Ishikawa (cell line): ENCODE data around the gene SERAC1.

ENCODE experiments used
- CEBPB ChIP-seq: IDR thresholded peaks from 2 replicates; pipeline ENCODE4 v1.6.1; 2012
- CREB1 ChIP-seq: IDR thresholded peaks from 2 replicates; pipeline ENCODE4 v1.6.1; 2012; ENCODE audit warnings: low read depth
- EGR1 ChIP-seq: IDR thresholded peaks from 2 replicates; pipeline ENCODE4 v1.6.1; 2012
- EP300 ChIP-seq: IDR thresholded peaks from 2 replicates; pipeline ENCODE4 v1.6.1; 2012; ENCODE audit warnings: borderline replicate concordance
- FOXM1 ChIP-seq: IDR thresholded peaks from 2 replicates; pipeline ENCODE4 v1.6.1; 2012; ENCODE audit warnings: low read depth, borderline replicate concordance
- NFIC ChIP-seq: IDR thresholded peaks from 2 replicates; pipeline ENCODE4 v1.6.1; 2012
- RAD21 ChIP-seq: IDR thresholded peaks from 2 replicates; pipeline ENCODE4 v1.6.1; 2012; ENCODE audit warnings: low read depth
- REST ChIP-seq: IDR thresholded peaks from 2 replicates; pipeline ENCODE4 v1.6.1; 2012; ENCODE audit warnings: low read depth, mild to moderate bottlenecking
- TAF1 ChIP-seq: IDR thresholded peaks from 2 replicates; pipeline ENCODE4 v1.6.1; 2012; ENCODE audit warnings: low read depth, mild to moderate bottlenecking
- TCF12 ChIP-seq: IDR thresholded peaks from 2 replicates; pipeline ENCODE4 v1.6.1; 2012; ENCODE audit warnings: low read depth
- TEAD4 ChIP-seq: IDR thresholded peaks from 2 replicates; pipeline ENCODE4 v1.6.1; 2012
- YY1 ChIP-seq: IDR thresholded peaks from 2 replicates; pipeline ENCODE4 v1.6.1; 2012; ENCODE audit warnings: low read depth
- ZBTB7A ChIP-seq: IDR thresholded peaks from 2 replicates; pipeline ENCODE4 v1.6.1; 2012; ENCODE audit warnings: low read depth
- TF ChIP-seq, protein P1 (sequence below): IDR thresholded peaks from 2 replicates; pipeline ENCODE4 v1.6.1; 2012
- TF ChIP-seq, protein P2 (sequence below): IDR thresholded peaks from 2 replicates; pipeline ENCODE4 v1.6.1; 2012

The SERAC1 gene

DNA sequence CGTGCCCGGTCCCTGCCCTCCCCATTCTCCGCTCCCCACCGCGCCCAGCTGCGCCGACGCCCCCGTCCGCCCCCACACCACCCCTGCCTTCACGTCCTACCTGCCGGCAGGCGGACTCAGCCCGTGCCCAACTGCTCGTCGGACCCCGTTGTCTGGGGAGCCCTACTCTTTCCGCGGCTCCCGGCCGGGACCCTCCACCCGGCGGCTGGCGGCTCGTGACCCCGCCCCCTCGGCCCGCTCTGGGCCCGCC lies at the start of gene SERAC1:
Gene SERAC1, minus strand, starts transcription at position 223 of the 250 bp plus-strand sequence. CDS start 9,899 bp downstream, outside the sequence.
- TF ChIP-seq NFIC (no peak), EGR1 (peak; percentile 75)
- TF ChIP-seq, protein P1, sequence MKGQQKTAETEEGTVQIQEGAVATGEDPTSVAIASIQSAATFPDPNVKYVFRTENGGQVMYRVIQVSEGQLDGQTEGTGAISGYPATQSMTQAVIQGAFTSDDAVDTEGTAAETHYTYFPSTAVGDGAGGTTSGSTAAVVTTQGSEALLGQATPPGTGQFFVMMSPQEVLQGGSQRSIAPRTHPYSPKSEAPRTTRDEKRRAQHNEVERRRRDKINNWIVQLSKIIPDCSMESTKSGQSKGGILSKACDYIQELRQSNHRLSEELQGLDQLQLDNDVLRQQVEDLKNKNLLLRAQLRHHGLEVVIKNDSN: peak; percentile 59; the same call in 1 of the 2 replicates

DNA sequence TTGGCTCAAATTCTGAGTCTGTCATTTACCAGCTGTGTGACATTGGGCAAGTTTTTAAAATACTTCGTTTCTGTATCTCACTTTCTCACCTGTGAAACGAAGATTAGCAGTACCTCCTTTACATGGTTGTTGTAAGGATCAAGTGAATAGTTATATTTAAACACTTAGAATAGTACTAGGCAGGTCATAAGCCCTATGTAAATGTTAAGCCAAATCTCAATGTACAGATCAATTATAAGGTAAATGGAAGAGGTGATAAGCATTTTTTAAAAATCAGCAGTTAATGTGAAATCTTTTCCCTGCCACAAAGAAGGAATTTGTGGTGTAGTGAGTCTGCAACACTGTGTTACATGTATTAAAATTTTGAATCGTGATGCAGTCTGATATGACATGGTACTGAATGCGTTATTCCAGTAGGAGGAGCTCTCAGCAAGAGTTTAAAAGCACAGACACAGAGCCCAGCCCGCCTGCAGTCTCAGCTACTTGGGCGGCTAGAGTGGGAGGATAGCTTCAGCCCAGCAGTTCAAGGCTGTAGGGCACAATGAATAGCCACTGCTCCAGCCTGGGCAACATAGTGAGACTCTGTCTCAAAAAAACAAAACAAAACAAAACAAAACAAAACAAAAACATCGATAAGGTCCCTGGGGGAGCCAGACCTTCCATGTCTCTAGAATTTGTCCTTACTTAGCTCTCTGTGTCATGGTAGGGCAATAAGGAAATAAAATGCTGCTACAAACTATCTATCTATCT lies 46.0 kb upstream of the SERAC1 start:
- peak; percentile 97 for TF ChIP-seq RAD21
- TF ChIP-seq, protein P1: no peak
- TF ChIP-seq TCF12: no peak
- TF ChIP-seq, protein P2, sequence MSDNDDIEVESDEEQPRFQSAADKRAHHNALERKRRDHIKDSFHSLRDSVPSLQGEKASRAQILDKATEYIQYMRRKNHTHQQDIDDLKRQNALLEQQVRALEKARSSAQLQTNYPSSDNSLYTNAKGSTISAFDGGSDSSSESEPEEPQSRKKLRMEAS: no peak
- TF ChIP-seq CREB1: no peak

DNA sequence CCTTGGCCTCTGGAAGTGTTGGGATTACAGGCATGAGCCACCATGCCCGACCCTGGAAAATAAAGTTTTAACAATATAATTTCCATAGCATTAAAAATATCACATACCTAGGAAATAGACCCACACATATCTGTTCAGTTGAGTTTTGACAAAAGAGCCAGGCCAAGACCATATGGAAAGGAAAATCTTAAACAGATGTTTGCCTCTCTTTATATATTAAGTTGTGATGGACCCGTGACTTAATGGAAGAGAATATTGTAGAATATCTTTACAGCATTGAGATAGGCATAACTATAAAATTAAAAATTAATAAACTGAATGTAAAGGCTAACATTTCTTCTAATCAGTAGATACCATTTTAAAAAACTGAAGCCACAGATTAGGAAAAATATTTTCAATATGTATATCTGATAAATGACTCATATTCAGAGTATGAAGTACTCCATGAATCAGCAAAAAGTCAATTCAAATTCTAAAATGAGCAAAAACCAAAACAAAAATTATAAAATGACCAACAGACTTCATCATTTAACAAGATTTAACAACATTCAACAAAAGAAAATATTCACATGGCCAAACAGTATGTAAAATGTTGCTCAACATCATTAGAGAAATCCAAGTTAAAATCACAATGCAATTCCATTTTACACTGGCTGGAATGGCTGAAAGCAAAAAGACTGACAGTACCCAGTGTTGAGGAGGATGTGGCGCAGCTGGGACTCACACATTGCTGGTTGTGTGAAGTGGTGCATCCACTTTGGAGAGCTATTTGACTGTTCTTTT lies 43.4 kb upstream of the SERAC1 start:
- TF ChIP-seq ZBTB7A (no peak), CEBPB (no peak), EP300 (no peak)

- TF ChIP-seq ZBTB7A (no peak), CREB1 (no peak), EGR1 (no peak), TCF12 (no peak), YY1 (no peak), REST (no peak), CEBPB (no peak), EP300 (no peak), FOXM1 (no peak), TEAD4 (no peak)
- TF ChIP-seq, protein P1: no peak
Observed at GRCh38 chr6:158207422-158207788, 39.3 kb upstream of the SERAC1 start.

DNA sequence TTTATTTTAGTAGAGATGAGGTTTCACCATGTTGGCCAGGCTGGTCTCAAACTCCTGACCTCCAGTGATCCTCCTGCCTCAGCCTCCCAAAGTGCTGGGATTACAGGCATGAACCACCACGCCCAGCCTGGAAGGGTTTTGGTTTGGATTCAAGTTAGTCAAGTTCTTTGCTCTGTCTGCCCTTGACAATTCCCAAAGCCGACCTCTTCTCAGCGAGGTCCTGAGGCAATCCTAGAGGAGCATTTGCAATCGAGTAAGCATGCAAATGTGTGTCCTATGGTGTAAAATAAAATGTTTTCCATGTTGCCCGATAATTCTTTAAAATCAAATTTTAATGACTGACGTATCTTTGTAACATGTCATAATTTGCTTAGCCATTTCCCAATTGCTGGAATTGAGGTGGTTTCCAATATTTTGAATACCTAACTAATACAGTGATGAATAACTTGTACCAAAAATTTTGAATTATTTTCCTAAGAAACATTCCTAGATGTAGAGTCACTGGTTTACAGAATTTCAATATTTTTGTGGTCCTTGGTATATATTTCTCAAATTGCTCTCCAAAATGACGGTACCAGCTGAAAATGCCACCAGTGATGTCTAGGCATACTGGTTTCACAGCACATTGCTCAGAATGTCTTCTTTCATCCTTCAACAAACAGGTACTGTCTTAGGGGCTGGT lies 38.8 kb upstream of the SERAC1 start:
- TF ChIP-seq EP300 (no peak), RAD21 (no peak), TCF12 (no peak)

DNA sequence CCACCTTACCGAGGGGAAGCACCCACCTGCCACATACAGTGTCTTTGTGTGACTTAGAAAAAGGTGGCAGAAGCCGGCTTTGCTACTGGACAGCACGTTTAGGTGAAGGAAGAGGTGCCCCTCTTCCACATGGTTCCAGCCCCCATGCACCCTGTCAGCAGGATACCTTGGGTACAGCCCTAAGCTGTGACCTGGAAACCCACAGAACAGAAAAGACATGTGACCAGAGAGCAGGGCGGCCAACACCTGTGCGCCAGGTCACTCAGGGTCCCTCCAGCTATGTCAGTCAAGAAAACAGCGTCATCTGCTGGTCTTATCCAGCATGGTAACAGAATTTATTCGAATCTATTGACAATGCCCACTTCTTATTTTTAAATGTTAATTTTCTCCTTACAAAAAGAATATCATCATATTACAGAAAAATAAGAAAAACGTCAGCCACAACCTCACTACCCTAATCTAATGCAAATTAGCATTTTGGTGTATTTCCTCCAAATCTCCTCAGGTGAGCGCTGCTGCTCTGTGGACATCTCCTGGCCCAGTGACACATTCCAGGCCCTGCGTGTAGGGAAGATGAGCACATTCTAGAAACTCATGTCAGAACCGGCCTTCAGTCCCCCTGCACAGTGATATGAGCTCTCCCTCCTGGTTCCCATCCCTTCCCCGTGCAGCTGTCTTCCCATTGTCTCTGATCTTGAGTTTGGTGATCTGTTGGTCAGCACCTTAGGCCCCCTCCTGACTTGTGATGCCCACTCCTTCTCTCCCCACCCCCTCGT lies 37.3 kb upstream of the SERAC1 start:
- TF ChIP-seq CEBPB: no peak
- TF ChIP-seq, protein P1: 0 out of 2 replicates have a peak, but pooled peaks have one; percentile 4
- peak; percentile 62 for TF ChIP-seq RAD21
- no peak for TF ChIP-seq TEAD4

- no peak for TF ChIP-seq CREB1
- TF ChIP-seq YY1: no peak
- TF ChIP-seq ZBTB7A: no peak
- TF ChIP-seq, protein P1: no peak
- TF ChIP-seq TAF1: no peak
Observed at GRCh38 chr6:158198461-158198860, 30.4 kb upstream of the SERAC1 start.
